IMR-90 (cell line): ENCODE results near the gene C1orf87. TPM values are rescaled to one million over a fixed set of nuclear protein-coding genes. Genes with fewer than 3 reads are reported as not detected.

Source experiments
- ATAC-seq: fragments of 200-7000 bp; cut with Tn5 transposase; 2 replicates; pipeline ENCODE4 v1.9.1; 2020; ENCODE audit warnings: low read depth, mild to moderate bottlenecking, moderate library complexity
- BruUV-seq: library from RNA; stranded (reverse); fragments of 400-500 nt; replicated peaks from 2 replicates; lab custom pipeline; 2021; lab: Mats Ljungman, UMichigan
- CTCF ChIA-PET: fragments of 300-600 bp; formaldehyde crosslinking; extraction: SDS; loops from one replicate; lab custom pipeline; 2021; ENCODE audit warnings: antibody characterized with exemption; lab: Yijun Ruan, JAX
- POLR2A ChIA-PET: fragments of 300-600 bp; sonication (Branson Sonifier 250); formaldehyde crosslinking; loops from one replicate; lab custom pipeline; 2022; ENCODE audit warnings: antibody characterized with exemption; ENCODE audit not compliant: unreplicated experiment; lab: Charles Lee
- DNase-seq: peaks from one replicate; pipeline ENCODE4 v3.0.0; 2013
- H2AFZ ChIP-seq: replicated peaks from 2 replicates; pipeline ENCODE3; 2013; ENCODE audit warnings: low read length, mild to moderate bottlenecking; ENCODE audit not compliant: poor library complexity
- H2AK5ac ChIP-seq: 2 replicates; pipeline ENCODE4 v1.6.1; 2013; ENCODE audit warnings: low read depth, low read length, inconsistent platforms
- H2AK9ac ChIP-seq: replicated peaks from 2 replicates; pipeline ENCODE3; 2013; ENCODE audit warnings: mild to moderate bottlenecking, low read depth, low read length, moderate library complexity; ENCODE audit not compliant: poor library complexity
- H2BK120ac ChIP-seq: 2 replicates; pipeline ENCODE4 v1.6.1; 2013; ENCODE audit warnings: low read depth, low read length, inconsistent platforms
- H2BK15ac ChIP-seq: 3 replicates; pipeline ENCODE4 v1.6.1; 2013; ENCODE audit warnings: low read depth, low read length, inconsistent platforms
- H2BK20ac ChIP-seq: 2 replicates; pipeline ENCODE4 v1.6.1; 2013; ENCODE audit warnings: low read depth, mild to moderate bottlenecking, inconsistent platforms, low read length, moderate library complexity
- H2BK5ac ChIP-seq: 2 replicates; pipeline ENCODE4 v1.6.1; 2013; ENCODE audit warnings: mild to moderate bottlenecking, low read depth, low read length, inconsistent platforms; ENCODE audit not compliant: poor library complexity, severe bottlenecking
- H3K14ac ChIP-seq: replicated peaks from 2 replicates; pipeline ENCODE4 v1.6.1; 2013; ENCODE audit warnings: low read depth, low read length, inconsistent platforms
- H3K18ac ChIP-seq: 2 replicates; pipeline ENCODE4 v1.6.1; 2013; ENCODE audit warnings: low read depth, low read length, control low read depth
- H3K23ac ChIP-seq: 2 replicates; pipeline ENCODE4 v1.6.1; 2013; ENCODE audit warnings: low read depth, low read length, inconsistent platforms
- H3K27ac ChIP-seq: 2 replicates; pipeline ENCODE4 v1.5.1; 2013; ENCODE audit warnings: mild to moderate bottlenecking, control low read depth, low read length; ENCODE audit not compliant: insufficient read depth
- H3K27me3 ChIP-seq: 2 replicates; pipeline ENCODE4 v1.6.1; 2013; ENCODE audit warnings: low read length; ENCODE audit not compliant: control insufficient read depth, insufficient read depth
- H3K36me3 ChIP-seq: 2 replicates; pipeline ENCODE4 v1.6.1; 2013; ENCODE audit warnings: low read length, mixed read lengths; ENCODE audit not compliant: control insufficient read depth, insufficient read depth
- H3K4ac ChIP-seq: 2 replicates; pipeline ENCODE4 v1.6.1; 2013; ENCODE audit warnings: low read depth, low read length, inconsistent platforms
- H3K4me1 ChIP-seq: 2 replicates; pipeline ENCODE4 v1.6.1; 2013; ENCODE audit warnings: low read length, mixed read lengths; ENCODE audit not compliant: control insufficient read depth, insufficient read depth
- H3K4me2 ChIP-seq: 2 replicates; pipeline ENCODE4 v1.6.1; 2013; ENCODE audit warnings: low read depth, mild to moderate bottlenecking, control low read depth, low read length, moderate library complexity
- H3K4me3 ChIP-seq: 2 replicates; pipeline ENCODE4 v1.5.1; 2013; ENCODE audit warnings: low read depth, mild to moderate bottlenecking, control low read depth, low read length, moderate library complexity; ENCODE audit not compliant: insufficient read depth
- H3K56ac ChIP-seq: 2 replicates; pipeline ENCODE4 v1.6.1; 2013; ENCODE audit warnings: low read length, inconsistent platforms; ENCODE audit not compliant: insufficient read depth; ENCODE audit errors: extremely low read depth
- H3K79me1 ChIP-seq, 2 experiments: 2 replicates each; pipeline ENCODE4 v1.6.1; 2013; ENCODE audit warnings: low read length in 2 of 2, inconsistent platforms in 1 of 2, low read depth in 1 of 2
- H3K9ac ChIP-seq: 2 replicates; pipeline ENCODE4 v1.6.1; 2013; ENCODE audit warnings: low read depth, low read length, control low read depth
- H3K9me1 ChIP-seq: 2 replicates; pipeline ENCODE4 v1.6.1; 2013; ENCODE audit warnings: low read length, inconsistent platforms; ENCODE audit not compliant: insufficient read depth
- H3K9me3 ChIP-seq: 2 replicates; pipeline ENCODE4 v1.6.1; 2013; ENCODE audit warnings: low read length; ENCODE audit not compliant: control insufficient read depth, insufficient read depth
- H4K20me1 ChIP-seq: 2 replicates; pipeline ENCODE4 v1.6.1; 2013; ENCODE audit warnings: low read length, inconsistent platforms; ENCODE audit not compliant: insufficient read depth
- H4K5ac ChIP-seq: 2 replicates; pipeline ENCODE4 v1.6.1; 2013; ENCODE audit warnings: mild to moderate bottlenecking, low read depth, low read length, control low read depth
- H4K8ac ChIP-seq, 2 experiments: 2 replicates each; pipeline ENCODE4 v1.6.1; 2013; ENCODE audit warnings: low read depth in 2 of 2, low read length in 2 of 2, control low read depth in 1 of 2, inconsistent platforms in 1 of 2
- H4K91ac ChIP-seq: 2 replicates; pipeline ENCODE4 v1.6.1; 2013; ENCODE audit warnings: low read depth, low read length, inconsistent platforms; ENCODE audit not compliant: insufficient read depth
- FOS ChIP-seq: fragments of 150-350 bp; IDR thresholded peaks from 2 replicates; pipeline ENCODE4 v1.6.1; 2016; ENCODE audit warnings: low read depth, low read length
- MAFK ChIP-seq: IDR thresholded peaks from 2 replicates; pipeline ENCODE4 v1.6.1; 2012; ENCODE audit warnings: low read depth, low read length, improper control_type of control experiment
- MAZ ChIP-seq: IDR thresholded peaks from 2 replicates; pipeline ENCODE4 v1.6.1; 2012; ENCODE audit warnings: low read depth, mild to moderate bottlenecking, low read length, improper control_type of control experiment, moderate library complexity, borderline replicate concordance
- MXI1 ChIP-seq: IDR thresholded peaks from 2 replicates; pipeline ENCODE4 v1.6.1; 2012; ENCODE audit warnings: low read depth, mild to moderate bottlenecking, low read length, moderate library complexity, borderline replicate concordance
- NFE2L2 ChIP-seq: fragments of 150-350 bp; IDR thresholded peaks from 2 replicates; pipeline ENCODE4 v1.6.1; 2016; ENCODE audit warnings: low read depth, mild to moderate bottlenecking, low read length
- POLR2A ChIP-seq: IDR thresholded peaks from 2 replicates; pipeline ENCODE4 v1.6.1; 2012; ENCODE audit warnings: mild to moderate bottlenecking, low read depth, low read length
- RAD21 ChIP-seq: IDR thresholded peaks from 2 replicates; pipeline ENCODE4 v1.6.1; 2012; ENCODE audit warnings: low read length, improper control_type of control experiment
- RCOR1 ChIP-seq: IDR thresholded peaks from 2 replicates; pipeline ENCODE4 v1.6.1; 2012; ENCODE audit warnings: mild to moderate bottlenecking, low read length, improper control_type of control experiment; ENCODE audit not compliant: insufficient replicate concordance
- WGBS, 2 experiments: methylation state at CpG; one replicate each; pipeline versions ENCODE4 v1.1.5 to v1.1.7; 2013; ENCODE audit warnings: missing lambda C conversion rate in 2 of 2; ENCODE audit not compliant: insufficient read length in 1 of 2; ENCODE audit errors: extremely low coverage in 2 of 2; 5-methylcytosine and 5-hydroxymethylcytosine counted together
- dilution Hi-C: fragments of 300-500 bp; cut with HindIII; formaldehyde crosslinking; loops from one replicate; pipeline ENCODE4 v1.14.3; 2018; ENCODE audit warnings: low sequenced_read_pairs; ENCODE audit not compliant: unreplicated experiment
- in situ Hi-C: fragments of 300-500 bp; cut with MboI; formaldehyde crosslinking; loops from 3 replicates; pipeline ENCODE4 v1.14.3; 2019; ENCODE audit warnings: low sequenced_read_pairs, inconsistent platforms, mixed read lengths
- intact Hi-C: fragments of 100-400 bp; cut with micrococcal nuclease; formaldehyde crosslinking; loops from 2 replicates; pipeline ENCODE4 v1.10.0; 2022
- polyA plus RNA-seq, 3 experiments: library from polyadenylated mRNA; depleted of rRNA; stranded (reverse); fragments of >200 nt; gene quantifications; 2 replicates each; pipeline ENCODE4 v1.2.3, GENCODE V29; 2012; ENCODE audit warnings: low replicate concordance in 1 of 3
- total RNA-seq: library from RNA; depleted of rRNA; stranded (reverse); fragments of >200 nt; gene quantifications from 2 replicates; pipeline ENCODE4 v1.2.3, GENCODE V29; 2012
- TF ChIP-seq, protein P1 (sequence below): fragments of 150-350 bp; IDR thresholded peaks from 2 replicates; pipeline ENCODE4 v1.6.1; 2017; ENCODE audit warnings: mild to moderate bottlenecking, antibody characterized with exemption, low read length, low read depth

C1orf87 gene
- total and polyA plus RNA-seq, 2 of the 4 experiments (the other 2 are of a cell fraction) = not detected

DNA sequence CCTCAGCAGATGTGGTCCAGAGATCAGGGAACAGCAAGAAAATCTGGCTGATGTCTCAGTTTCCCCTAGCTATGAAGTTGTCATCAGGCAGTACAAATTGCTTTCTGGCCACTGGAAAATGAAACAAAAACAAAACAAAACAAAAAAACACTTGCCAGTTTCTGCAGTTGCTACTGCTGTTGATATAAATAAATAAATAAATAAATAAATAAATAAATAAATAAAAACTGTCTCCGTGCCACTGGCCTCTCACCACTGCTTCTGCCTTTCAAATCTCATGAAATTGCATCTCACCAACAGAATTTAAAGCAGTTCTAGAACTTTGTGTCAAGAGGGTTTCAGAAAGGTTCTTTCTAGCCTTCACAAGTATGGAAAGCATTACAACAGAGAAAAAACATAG is 62.9 kb downstream of the C1orf87 start:
- no TSS peak for BruUV-seq
- H3K23ac ChIP-seq = no peak overlapping the region
- no peak overlapping the region for H3K14ac ChIP-seq
- no CpG with 5 or more reads among the region's 1 CpG for WGBS, 2 experiments
- H3K27ac ChIP-seq = no peak overlapping the region
- no peak overlapping the region for H3K4ac ChIP-seq
- H3K36me3 ChIP-seq = no peaks in the 10 kb centered on the region
- in situ Hi-C loops = no loop called here
- H3K4me3 ChIP-seq = no peak overlapping the region
- H4K8ac ChIP-seq = no peak overlapping the region
- H2AK9ac ChIP-seq = no peak overlapping the region
- H2BK5ac ChIP-seq = no peak overlapping the region
- H2BK120ac ChIP-seq = no peak overlapping the region
- no peaks in the 10 kb centered on the region for H3K9me3 ChIP-seq
- no peak overlapping the region for H2AK5ac ChIP-seq
- no peaks in the 10 kb centered on the region for H4K20me1 ChIP-seq
- DNase-seq (no peak), ATAC-seq (no peak)
- no peaks in the 10 kb centered on the region for H3K9me1 ChIP-seq
- H3K4me1 ChIP-seq = no peaks in the 10 kb centered on the region
- H4K5ac ChIP-seq = no peak overlapping the region
- no peak for TF ChIP-seq MAZ
- TF ChIP-seq RAD21 = no peak
- TF ChIP-seq POLR2A = no peak
- no peak for TF ChIP-seq MAFK
- no peak for TF ChIP-seq RCOR1
- TF ChIP-seq, protein P1, sequence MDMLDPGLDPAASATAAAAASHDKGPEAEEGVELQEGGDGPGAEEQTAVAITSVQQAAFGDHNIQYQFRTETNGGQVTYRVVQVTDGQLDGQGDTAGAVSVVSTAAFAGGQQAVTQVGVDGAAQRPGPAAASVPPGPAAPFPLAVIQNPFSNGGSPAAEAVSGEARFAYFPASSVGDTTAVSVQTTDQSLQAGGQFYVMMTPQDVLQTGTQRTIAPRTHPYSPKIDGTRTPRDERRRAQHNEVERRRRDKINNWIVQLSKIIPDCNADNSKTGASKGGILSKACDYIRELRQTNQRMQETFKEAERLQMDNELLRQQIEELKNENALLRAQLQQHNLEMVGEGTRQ = no peak
- no peak for TF ChIP-seq FOS
- TF ChIP-seq MXI1 = no peak
- no peak for TF ChIP-seq NFE2L2
- H3K9ac ChIP-seq = no peak overlapping the region
- H3K27me3 ChIP-seq = no peaks in the 10 kb centered on the region
- H3K56ac ChIP-seq = no peak overlapping the region
- H2BK20ac ChIP-seq = no peak overlapping the region
- no peak overlapping the region for H2AFZ ChIP-seq
- intact Hi-C loops = no loop called here
- H2BK15ac ChIP-seq = no peak overlapping the region
- ChIA-PET CTCF (no interaction called here), POLR2A (no interaction called here)
- no peaks in the 10 kb centered on the region for H3K79me1 ChIP-seq
- H3K4me2 ChIP-seq = no peak overlapping the region
- H4K91ac ChIP-seq = no peak overlapping the region
- dilution Hi-C loops = no loop called here
- no peak overlapping the region for H3K18ac ChIP-seq
